NCI-H187 treated with DMSO at 0.1 percent for 48 hours (cell line): ENCODE measurements around the gene GFRA1.

Source experiments
- DNase-seq: peaks from one replicate; lab custom pipeline; 2025; lab: John Stamatoyannopoulos, UW

The GFRA1 gene

GRCh38 chr10:116126239-116126638, 146.8 kb downstream of the GFRA1 start:
- DNase-seq: no peak

- DNase-seq: no peak
Measured at GRCh38 chr10:116125180-116125579, 147.8 kb downstream of the GFRA1 start.

- DNase-seq: no peak
Measured at GRCh38 chr10:116124777-116125176, 148.2 kb downstream of the GFRA1 start.

GRCh38 chr10:116122664-116123063, 150.3 kb downstream of the GFRA1 start:
- no peak for DNase-seq

GRCh38 chr10:116121640-116122525, 151.1 kb downstream of the GFRA1 start:
- DNase-seq: no peak

GRCh38 chr10:116120688-116121455, 152.1 kb downstream of the GFRA1 start:
- DNase-seq: no peak

GRCh38 chr10:116118847-116119246, 154.2 kb downstream of the GFRA1 start:
- DNase-seq: no peak

GRCh38 chr10:116115797-116116196, 157.2 kb downstream of the GFRA1 start:
- no peak for DNase-seq

- DNase-seq: no peak
Measured at GRCh38 chr10:116115036-116115641, 157.9 kb downstream of the GFRA1 start.

GRCh38 chr10:116113721-116114501, 159.1 kb downstream of the GFRA1 start:
- no peak for DNase-seq

- DNase-seq: no peak
Measured at GRCh38 chr10:116112232-116113231, 160.5 kb downstream of the GFRA1 start.

- DNase-seq: no peak
Measured at GRCh38 chr10:116111483-116112095, 161.4 kb downstream of the GFRA1 start.

- DNase-seq: no peak
Measured at GRCh38 chr10:116110736-116111135, 162.3 kb downstream of the GFRA1 start.

GRCh38 chr10:116109881-116110280, 163.1 kb downstream of the GFRA1 start:
- no peak for DNase-seq

GRCh38 chr10:116109481-116109880, 163.5 kb downstream of the GFRA1 start:
- DNase-seq: no peak

GRCh38 chr10:116108095-116108494, 164.9 kb downstream of the GFRA1 start:
- DNase-seq: no peak

GRCh38 chr10:116106611-116107010, 166.4 kb downstream of the GFRA1 start:
- no peak for DNase-seq

- DNase-seq: no peak
Measured at GRCh38 chr10:116105264-116105663, 167.7 kb downstream of the GFRA1 start.

GRCh38 chr10:116104210-116104932, 168.6 kb downstream of the GFRA1 start:
- DNase-seq: no peak
